ENCODE data around the gene C8B. TPM values are rescaled to one million over a fixed set of nuclear protein-coding genes. Genes with fewer than 3 reads are reported as not detected.

C8B gene
- polyA plus RNA-seq, 1 donor from 2014 or later, result not detected

DNA sequence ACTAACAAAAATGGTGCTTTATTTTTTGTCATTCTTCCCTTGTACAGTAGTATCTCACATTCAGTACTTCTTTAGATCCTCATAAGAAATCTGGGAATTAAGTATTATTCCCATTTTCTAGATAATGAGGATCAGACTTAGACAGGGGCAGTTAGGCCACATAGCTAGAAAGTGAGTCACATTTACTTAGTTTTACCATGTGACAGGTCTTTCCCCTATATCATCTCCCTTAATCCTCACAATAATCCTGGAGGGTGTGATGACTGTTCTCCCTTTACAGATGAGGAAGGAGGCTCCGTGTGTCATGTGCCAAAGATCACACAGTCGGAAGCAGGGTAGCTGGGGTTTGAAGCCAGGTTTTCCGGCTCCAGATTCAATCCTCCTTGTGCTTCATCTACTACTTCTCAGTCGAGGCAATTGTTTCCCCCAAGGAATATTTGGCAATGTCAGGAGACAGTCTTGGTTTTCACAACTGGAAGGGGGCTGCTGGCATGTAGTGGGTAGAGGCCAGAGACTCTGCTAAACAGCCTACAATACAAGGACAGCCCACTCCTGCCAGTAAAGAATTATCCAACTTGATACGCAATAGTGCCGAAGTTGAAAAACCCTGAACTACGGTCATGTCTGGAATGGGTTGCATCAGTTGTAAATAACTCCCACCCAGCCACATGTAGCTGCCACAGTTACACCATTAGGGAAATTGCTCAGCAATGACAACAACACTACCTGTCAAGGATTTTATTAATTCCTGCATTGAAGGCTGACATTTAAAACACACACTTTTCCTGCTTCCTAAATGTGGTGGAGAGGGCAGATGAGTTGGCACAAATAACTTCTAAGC is 54.5 kb downstream of the C8B start:
- no peak overlapping the region for H3K4me3 ChIP-seq (ENCODE audit: low read length)
- H2AFZ ChIP-seq (ENCODE audit: low read depth, low read length), result no peak overlapping the region
- H4K20me1 ChIP-seq (ENCODE audit: insufficient read depth), result no peaks in the 10 kb centered on the region
- no peaks in the 10 kb centered on the region for H3K79me2 ChIP-seq (replicated peaks; ENCODE audit: insufficient read depth, low read length)
- no peaks in the 10 kb centered on the region for H3F3A ChIP-seq (ENCODE audit: insufficient read depth, low read length, poor library complexity, severe bottlenecking)
- H3K36me3 ChIP-seq (ENCODE audit: insufficient read depth, low read length), result no peaks in the 10 kb centered on the region
- H3K9me3 ChIP-seq (ENCODE audit: low read length), result no peaks in the 10 kb centered on the region
- no peaks in the 10 kb centered on the region for H3K27me3 ChIP-seq (ENCODE audit: insufficient read depth, low read depth, low read length)
- no peaks in the 10 kb centered on the region for H3K9me2 ChIP-seq (ENCODE audit: insufficient read depth, low read length)
- TF ChIP-seq MXI1 (conservative IDR thresholded peaks at IDR 0.05; ENCODE audit: poor library complexity, severe bottlenecking) (no peak), RAD21 (conservative IDR thresholded peaks at IDR 0.05) (no peak), SMC3 (conservative IDR thresholded peaks at IDR 0.05; ENCODE audit: poor library complexity) (no peak), EZH2 (IDR thresholded peaks at IDR 0.05; ENCODE audit: borderline replicate concordance, insufficient read depth, low read length, poor library complexity, severe bottlenecking) (no peak), EP300 (conservative IDR thresholded peaks at IDR 0.05; ENCODE audit: poor library complexity, severe bottlenecking) (no peak), TAF1 (IDR thresholded peaks at IDR 0.05; ENCODE audit: low read depth) (no peak), POLR2AphosphoS5 (IDR thresholded peaks at IDR 0.05) (no peak)
- TF ChIP-seq, protein P1, sequence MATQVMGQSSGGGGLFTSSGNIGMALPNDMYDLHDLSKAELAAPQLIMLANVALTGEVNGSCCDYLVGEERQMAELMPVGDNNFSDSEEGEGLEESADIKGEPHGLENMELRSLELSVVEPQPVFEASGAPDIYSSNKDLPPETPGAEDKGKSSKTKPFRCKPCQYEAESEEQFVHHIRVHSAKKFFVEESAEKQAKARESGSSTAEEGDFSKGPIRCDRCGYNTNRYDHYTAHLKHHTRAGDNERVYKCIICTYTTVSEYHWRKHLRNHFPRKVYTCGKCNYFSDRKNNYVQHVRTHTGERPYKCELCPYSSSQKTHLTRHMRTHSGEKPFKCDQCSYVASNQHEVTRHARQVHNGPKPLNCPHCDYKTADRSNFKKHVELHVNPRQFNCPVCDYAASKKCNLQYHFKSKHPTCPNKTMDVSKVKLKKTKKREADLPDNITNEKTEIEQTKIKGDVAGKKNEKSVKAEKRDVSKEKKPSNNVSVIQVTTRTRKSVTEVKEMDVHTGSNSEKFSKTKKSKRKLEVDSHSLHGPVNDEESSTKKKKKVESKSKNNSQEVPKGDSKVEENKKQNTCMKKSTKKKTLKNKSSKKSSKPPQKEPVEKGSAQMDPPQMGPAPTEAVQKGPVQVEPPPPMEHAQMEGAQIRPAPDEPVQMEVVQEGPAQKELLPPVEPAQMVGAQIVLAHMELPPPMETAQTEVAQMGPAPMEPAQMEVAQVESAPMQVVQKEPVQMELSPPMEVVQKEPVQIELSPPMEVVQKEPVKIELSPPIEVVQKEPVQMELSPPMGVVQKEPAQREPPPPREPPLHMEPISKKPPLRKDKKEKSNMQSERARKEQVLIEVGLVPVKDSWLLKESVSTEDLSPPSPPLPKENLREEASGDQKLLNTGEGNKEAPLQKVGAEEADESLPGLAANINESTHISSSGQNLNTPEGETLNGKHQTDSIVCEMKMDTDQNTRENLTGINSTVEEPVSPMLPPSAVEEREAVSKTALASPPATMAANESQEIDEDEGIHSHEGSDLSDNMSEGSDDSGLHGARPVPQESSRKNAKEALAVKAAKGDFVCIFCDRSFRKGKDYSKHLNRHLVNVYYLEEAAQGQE (IDR thresholded peaks at IDR 0.05; ENCODE audit: borderline replicate concordance), result no peak
- TF ChIP-seq, protein P2, sequence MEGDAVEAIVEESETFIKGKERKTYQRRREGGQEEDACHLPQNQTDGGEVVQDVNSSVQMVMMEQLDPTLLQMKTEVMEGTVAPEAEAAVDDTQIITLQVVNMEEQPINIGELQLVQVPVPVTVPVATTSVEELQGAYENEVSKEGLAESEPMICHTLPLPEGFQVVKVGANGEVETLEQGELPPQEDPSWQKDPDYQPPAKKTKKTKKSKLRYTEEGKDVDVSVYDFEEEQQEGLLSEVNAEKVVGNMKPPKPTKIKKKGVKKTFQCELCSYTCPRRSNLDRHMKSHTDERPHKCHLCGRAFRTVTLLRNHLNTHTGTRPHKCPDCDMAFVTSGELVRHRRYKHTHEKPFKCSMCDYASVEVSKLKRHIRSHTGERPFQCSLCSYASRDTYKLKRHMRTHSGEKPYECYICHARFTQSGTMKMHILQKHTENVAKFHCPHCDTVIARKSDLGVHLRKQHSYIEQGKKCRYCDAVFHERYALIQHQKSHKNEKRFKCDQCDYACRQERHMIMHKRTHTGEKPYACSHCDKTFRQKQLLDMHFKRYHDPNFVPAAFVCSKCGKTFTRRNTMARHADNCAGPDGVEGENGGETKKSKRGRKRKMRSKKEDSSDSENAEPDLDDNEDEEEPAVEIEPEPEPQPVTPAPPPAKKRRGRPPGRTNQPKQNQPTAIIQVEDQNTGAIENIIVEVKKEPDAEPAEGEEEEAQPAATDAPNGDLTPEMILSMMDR (IDR thresholded peaks at IDR 0.05; ENCODE audit: poor library complexity, severe bottlenecking), result no peak
- no peak overlapping the region for H3K4me2 ChIP-seq (ENCODE audit: low read length)
- no peak overlapping the region for H3K9ac ChIP-seq (ENCODE audit: low read length)
- H3K27ac ChIP-seq (ENCODE audit: low read length), result no peak overlapping the region

DNA sequence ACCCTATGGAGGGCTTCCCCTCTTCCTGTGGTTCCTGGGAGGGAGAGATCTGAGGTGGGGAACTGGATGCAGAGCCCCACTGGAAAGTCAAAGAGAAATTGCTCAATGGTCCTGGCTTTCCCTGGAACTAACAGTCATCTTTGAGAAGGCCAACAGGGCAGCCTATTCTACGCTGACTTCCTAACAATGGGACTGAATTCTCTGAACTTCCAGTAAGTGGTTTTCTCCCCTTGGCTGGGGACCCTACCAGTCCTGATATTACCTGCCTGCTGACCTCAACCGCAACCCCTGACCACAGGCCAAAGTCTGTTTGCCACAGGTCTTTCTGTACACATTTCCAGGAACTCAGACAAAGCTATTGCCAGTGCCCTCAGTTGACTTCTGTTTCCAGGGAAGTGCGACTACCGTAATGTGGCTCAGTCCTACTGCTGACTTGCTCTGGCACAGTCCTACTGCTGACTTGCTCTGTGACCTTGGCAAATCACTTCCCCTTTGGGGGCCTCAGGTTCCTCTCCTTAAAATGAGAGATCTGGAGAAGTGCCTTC is 55.3 kb downstream of the C8B start:
- Histone ChIP-seq H2AFZ (ENCODE audit: low read depth, low read length) (no peak overlapping the region), H3K9me3 (ENCODE audit: low read length) (no peaks in the 10 kb centered on the region), H3K27me3 (ENCODE audit: insufficient read depth, low read depth, low read length) (no peaks in the 10 kb centered on the region), H3K9ac (ENCODE audit: low read length) (no peak overlapping the region), H3F3A (ENCODE audit: insufficient read depth, low read length, poor library complexity, severe bottlenecking) (no peaks in the 10 kb centered on the region), H3K27ac (ENCODE audit: low read length) (no peak overlapping the region), H3K9me2 (ENCODE audit: insufficient read depth, low read length) (no peaks in the 10 kb centered on the region), H3K79me2 (replicated peaks; ENCODE audit: insufficient read depth, low read length) (no peaks in the 10 kb centered on the region), H4K20me1 (ENCODE audit: insufficient read depth) (no peaks in the 10 kb centered on the region), H3K36me3 (ENCODE audit: insufficient read depth, low read length) (no peaks in the 10 kb centered on the region), H3K4me3 (ENCODE audit: low read length) (no peak overlapping the region), H3K4me2 (ENCODE audit: low read length) (no peak overlapping the region)
- TF ChIP-seq EP300 (conservative IDR thresholded peaks at IDR 0.05; ENCODE audit: poor library complexity, severe bottlenecking) (no peak), MXI1 (conservative IDR thresholded peaks at IDR 0.05; ENCODE audit: poor library complexity, severe bottlenecking) (no peak), SMC3 (conservative IDR thresholded peaks at IDR 0.05; ENCODE audit: poor library complexity) (no peak), RAD21 (conservative IDR thresholded peaks at IDR 0.05) (no peak), TAF1 (IDR thresholded peaks at IDR 0.05; ENCODE audit: low read depth) (no peak), EZH2 (IDR thresholded peaks at IDR 0.05; ENCODE audit: borderline replicate concordance, insufficient read depth, low read length, poor library complexity, severe bottlenecking) (no peak), POLR2AphosphoS5 (IDR thresholded peaks at IDR 0.05) (no peak)
- TF ChIP-seq, protein P2 (IDR thresholded peaks at IDR 0.05; ENCODE audit: poor library complexity, severe bottlenecking), result no peak
- TF ChIP-seq, protein P1 (IDR thresholded peaks at IDR 0.05; ENCODE audit: borderline replicate concordance), result no peak
